Measurements from ENCODE around the gene ASPSCR1. TPM values are rescaled to one million over a fixed set of nuclear protein-coding genes. Genes with fewer than 3 reads are reported as not detected.

ASPSCR1 gene
- total and polyA plus RNA-seq, 2 of the 8 experiments (the other 6 are each of a cell fraction or from before 2014, with no cell fraction given), result 33.3 to 43.7 TPM

DNA sequence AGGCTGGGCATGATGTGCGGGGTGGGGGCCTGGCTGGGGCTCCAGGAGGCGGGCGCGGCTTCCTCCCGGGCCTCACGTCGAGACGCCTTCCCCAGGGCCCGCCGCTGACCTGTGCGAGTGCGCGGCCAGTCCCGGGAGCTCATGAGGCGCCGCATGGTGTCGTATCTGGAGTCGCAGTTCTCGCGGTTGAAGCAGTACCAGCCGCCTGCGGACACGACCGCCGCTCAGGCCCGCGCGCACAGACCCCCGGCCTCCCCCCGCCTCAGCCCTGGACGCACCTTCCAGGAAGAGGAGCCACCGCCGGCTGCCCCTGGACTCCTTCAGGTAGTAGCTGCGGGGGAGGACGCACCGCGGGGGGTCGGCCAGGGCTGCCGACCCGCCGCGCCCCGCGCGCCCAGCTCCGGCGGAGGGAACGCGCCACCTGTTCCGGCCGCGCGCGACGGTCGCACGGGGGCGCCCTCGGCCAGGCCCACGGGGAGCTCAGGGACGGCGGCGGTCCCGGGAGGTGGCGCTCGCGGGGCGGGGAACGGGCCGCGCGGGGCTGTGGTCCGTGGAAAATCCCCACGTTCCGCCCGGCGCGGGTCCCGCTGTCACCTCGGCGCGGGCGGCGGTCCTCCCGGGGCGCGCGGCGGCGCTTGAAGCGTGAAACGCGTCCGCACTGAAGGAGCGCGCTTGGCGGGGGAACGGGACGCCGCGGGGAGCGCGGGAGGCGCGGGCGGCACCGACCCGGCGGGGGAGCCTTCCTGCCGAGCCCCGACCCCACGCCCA, 17.9 kb upstream of the ASPSCR1 start:
- WGBS, 2 experiments (ENCODE audit: extremely low coverage in 1 of 2, insufficient coverage in 1 of 2, insufficient read length in 1 of 2, insufficient replicate concordance in 2 of 2, low coverage in 1 of 2, low lambda C conversion rate in 2 of 2, missing lambda C conversion rate in 1 of 2), result 7% methylated on average over 85 of the region's 112 CpGs; no CpG with 5 or more reads in 1 of the 2 experiments
- peaks cover 0 to 13% (median 0%) of the 10 kb centered on the region in 4 experiments; a peak in 1 of 8 replicates for H3K36me3 ChIP-seq (ENCODE audit: control insufficient read depth in 2 of 4, insufficient read depth in 4 of 4, low read length in 3 of 4)
- H2BK20ac ChIP-seq (ENCODE audit: low read length), result no peak overlapping the region
- no peak overlapping the region for H3K4ac ChIP-seq (replicated peaks; ENCODE audit: insufficient read length, low read depth, low read length)
- no peak overlapping the region for H4K5ac ChIP-seq (ENCODE audit: insufficient read length, low read depth, low read length)
- no peak overlapping the region for H2BK120ac ChIP-seq (replicated peaks; ENCODE audit: low read depth, low read length)
- peak overlapping the region; percentile 50; the same call in 1 of the 2 replicates for H2BK12ac ChIP-seq (ENCODE audit: low read depth, low read length)
- H4K20me1 ChIP-seq (replicated peaks in 1 of 2; ENCODE audit: control insufficient read depth in 1 of 2, insufficient read depth in 2 of 2, low read length in 2 of 2), result peaks cover 0 to 2% of the 10 kb centered on the region in 2 experiments
- H3K23ac ChIP-seq (ENCODE audit: insufficient read length), result no peak overlapping the region
- no peaks in the 10 kb centered on the region for H3K79me1 ChIP-seq (ENCODE audit: low read depth, low read length)
- no peak overlapping the region; the same call in 1 of the 2 replicates for H3K18ac ChIP-seq (ENCODE audit: extremely low read depth, low read length)
- no peak overlapping the region for H3K56ac ChIP-seq (replicated peaks; ENCODE audit: insufficient read length, low read depth, low read length)
- no peak overlapping the region for H2BK5ac ChIP-seq (ENCODE audit: low read depth, low read length)
- no peak overlapping the region for H3K27ac ChIP-seq (ENCODE audit: low read depth, low read length)
- peaks cover 4% of the 10 kb centered on the region; the same call in 1 of the 2 replicates for H3K23me2 ChIP-seq (ENCODE audit: low read depth, low read length)
- H4K91ac ChIP-seq (replicated peaks; ENCODE audit: insufficient read length, low read length), result no peak overlapping the region
- FAIRE-seq, result no peak
- ChIA-PET POLR2A (ENCODE audit: partially characterized antibody) (interaction anchor here (0.7 to 3.0 kb wide), 9 partner anchors 9 to 90 kb away, joined by 3 to 14 read pairs (median 5); partner anchors contain the start of gene PYCR1), CTCF (ENCODE audit: partially characterized antibody) (interaction anchor here (0.7 to 5.1 kb wide), 21 partner anchors 9 to 196 kb away, joined by 3 to 22 read pairs (median 4); partner anchors contain the start of genes ANAPC11, ARHGDIA, ASPSCR1 and MYADML2)
- no peak overlapping the region; the same call in 1 of the 2 replicates for H2BK15ac ChIP-seq (ENCODE audit: low read length)
- peak in 1 of 2 experiments; percentile 72 for DNase-seq (ENCODE audit: low read depth in 1 of 2, low spot score in 2 of 2)
- H3K14ac ChIP-seq (ENCODE audit: insufficient read length), result no peak overlapping the region
- H3K9ac ChIP-seq (replicated peaks in 1 of 4; ENCODE audit: extremely low read depth in 1 of 4, low read depth in 3 of 4, low read length in 3 of 4), result no peak overlapping the region
- no peak overlapping the region for H2AK5ac ChIP-seq (ENCODE audit: low read depth, low read length)
- no peaks in the 10 kb centered on the region for H3K9me3 ChIP-seq (ENCODE audit: insufficient read depth in 2 of 2, low read depth in 1 of 2, low read length in 1 of 2)
- H2AFZ ChIP-seq (ENCODE audit: low read length), result no peak overlapping the region
- H3K27me3 ChIP-seq (replicated peaks in 1 of 4; ENCODE audit: control insufficient read depth in 3 of 4, extremely low read depth in 1 of 4, insufficient read depth in 3 of 4, low read length in 3 of 4), result peaks cover 46 to 80% (median 63%) of the 10 kb centered on the region in 4 experiments
- H3K4me1 ChIP-seq (replicated peaks in 1 of 4; ENCODE audit: control insufficient read depth in 3 of 4, insufficient read depth in 4 of 4, low read length in 3 of 4), result peaks cover 0 to 6% (median 1%) of the 10 kb centered on the region in 4 experiments; a peak in 4 of 7 replicates
- H3K4me3 ChIP-seq (ENCODE audit: extremely low read depth in 1 of 4, insufficient read depth in 2 of 4, low read depth in 3 of 4, low read length in 4 of 4), result peak overlapping the region in 1 of 4 experiments; percentile 52; a peak in 2 of 8 replicates
- H3K79me2 ChIP-seq (ENCODE audit: control insufficient read depth in 1 of 2, insufficient read depth in 2 of 2, low read length in 2 of 2), result no peaks in the 10 kb centered on the region
- H4K8ac ChIP-seq (ENCODE audit: extremely low read depth, insufficient read depth, low read length), result no peak overlapping the region; the same call in 1 of the 2 replicates
- peak overlapping the region; percentile 31 to 63; a peak in 3 of 4 replicates for H3K4me2 ChIP-seq (ENCODE audit: insufficient read depth in 1 of 2, low read depth in 2 of 2, low read length in 2 of 2)
- TF ChIP-seq GABPA (IDR thresholded peaks at IDR 0.05; ENCODE audit: borderline replicate concordance, insufficient read depth, low read length), result 0 out of 2 replicates have a peak, but pooled peaks have one; percentile 31
- TF ChIP-seq SIRT6 (IDR thresholded peaks at IDR 0.05; ENCODE audit: low read length), result no peak
- TF ChIP-seq GTF2F1 (IDR thresholded peaks at IDR 0.05; ENCODE audit: borderline replicate concordance, low read depth, low read length), result no peak
- TF ChIP-seq CHD2 (IDR thresholded peaks at IDR 0.05; ENCODE audit: low read length), result no peak
- TF ChIP-seq JUN (IDR thresholded peaks at IDR 0.05; ENCODE audit: low read depth, low read length), result no peak
- no peak for TF ChIP-seq SP1 (IDR thresholded peaks at IDR 0.05; ENCODE audit: low read depth, low read length)
- no peak for TF ChIP-seq KDM5A (IDR thresholded peaks at IDR 0.05; ENCODE audit: low read length)
- no peak for TF ChIP-seq MAFK (IDR thresholded peaks at IDR 0.05; ENCODE audit: low read depth, low read length)
- TF ChIP-seq KDM4A (IDR thresholded peaks at IDR 0.05; ENCODE audit: low read depth, low read length, severe bottlenecking), result peak; percentile 34
- no peak for TF ChIP-seq ZNF274 (IDR thresholded peaks at IDR 0.05; ENCODE audit: borderline replicate concordance, extremely low read depth, low read length)
- TF ChIP-seq BRCA1 (IDR thresholded peaks at IDR 0.05; ENCODE audit: low read depth, low read length), result no peak
- TF ChIP-seq RNF2 (IDR thresholded peaks at IDR 0.05; ENCODE audit: borderline replicate concordance, low read depth, low read length, missing control alignments, poor library complexity, severe bottlenecking), result no peak
